Measurements from ENCODE around the gene ZNF771. TPM values are rescaled to one million over a fixed set of nuclear protein-coding genes. Genes with fewer than 3 reads are reported as not detected.
A peak's percentile ranks its signal among the peaks of the same experiment; 100 is the strongest.

ZNF771 gene
- total RNA-seq: 10 to 100 TPM in 7 of 9 donors, 1 to 10 TPM in 2; 8.2 to 81.3 (median 15.8) TPM
- polyA plus RNA-seq: 10 to 100 TPM in 1 of 3 donors, 1 to 10 TPM in 2; 2.8 to 12.2 (median 9.5) TPM
- long read RNA-seq, donor 1, partial matches to known transcripts: 0 of 2 reads
- long read RNA-seq, donor 1, other reads (novel, unspliced or antisense): 0 of 2 reads
- long read RNA-seq, donor 2, partial matches to known transcripts: 0 of 5 reads
- long read RNA-seq, donor 2, other reads (novel, unspliced or antisense): 0 of 5 reads
- long read RNA-seq, donor 3, partial matches to known transcripts: 0 of 3 reads
- long read RNA-seq, donor 3, other reads (novel, unspliced or antisense): 0 of 3 reads
- long read RNA-seq, donor 4, partial matches to known transcripts: 1 of 4 reads
- long read RNA-seq, donor 4, other reads (novel, unspliced or antisense): 1 of 4 reads
- long read RNA-seq, donor 5, transcript ZNF771-201 (3 exons, 2,371 nt): major isoform, 33 of 42 reads
- long read RNA-seq, donor 5, partial matches to known transcripts: 3 of 42 reads
- long read RNA-seq, donor 5, other reads (novel, unspliced or antisense): 4 of 42 reads
- long read RNA-seq, donor 6, transcript ZNF771-201 (3 exons, 2,371 nt): major isoform, 5 of 6 reads
- long read RNA-seq, donor 6, partial matches to known transcripts: 0 of 6 reads
- long read RNA-seq, donor 6, other reads (novel, unspliced or antisense): 0 of 6 reads
- long read RNA-seq, donor 7, partial matches to known transcripts: 0 of 3 reads
- long read RNA-seq, donor 7, other reads (novel, unspliced or antisense): 0 of 3 reads
- long read RNA-seq, donor 8, transcript ZNF771-201 (3 exons, 2,371 nt): major isoform, 10 of 10 reads
- long read RNA-seq, donor 8, partial matches to known transcripts: 0 of 10 reads
- long read RNA-seq, donor 8, other reads (novel, unspliced or antisense): 0 of 10 reads
- long read RNA-seq, donor 9, partial matches to known transcripts: 0 of 1 reads
- long read RNA-seq, donor 9, other reads (novel, unspliced or antisense): 0 of 1 reads
- long read RNA-seq, donor 10, partial matches to known transcripts: 0 of 6 reads
- long read RNA-seq, donor 10, other reads (novel, unspliced or antisense): 0 of 6 reads

- WGBS, 4 donors: 0 to 1% (median 1%) methylated on average over 7 to 65 of the region's 65 CpGs
- peaks cover 18 to 32% of the 10 kb centered on the region in 2 donors for H3K4me1 ChIP-seq (replicated peaks in 1 of 2)
- peak within 1 kb of the TSS; percentile 60 to 92 (median 84) for H3K27ac ChIP-seq
- TF ChIP-seq POLR2A (IDR thresholded peaks at IDR 0.05): peak; percentile 48 to 72
- TF ChIP-seq, protein P1, sequence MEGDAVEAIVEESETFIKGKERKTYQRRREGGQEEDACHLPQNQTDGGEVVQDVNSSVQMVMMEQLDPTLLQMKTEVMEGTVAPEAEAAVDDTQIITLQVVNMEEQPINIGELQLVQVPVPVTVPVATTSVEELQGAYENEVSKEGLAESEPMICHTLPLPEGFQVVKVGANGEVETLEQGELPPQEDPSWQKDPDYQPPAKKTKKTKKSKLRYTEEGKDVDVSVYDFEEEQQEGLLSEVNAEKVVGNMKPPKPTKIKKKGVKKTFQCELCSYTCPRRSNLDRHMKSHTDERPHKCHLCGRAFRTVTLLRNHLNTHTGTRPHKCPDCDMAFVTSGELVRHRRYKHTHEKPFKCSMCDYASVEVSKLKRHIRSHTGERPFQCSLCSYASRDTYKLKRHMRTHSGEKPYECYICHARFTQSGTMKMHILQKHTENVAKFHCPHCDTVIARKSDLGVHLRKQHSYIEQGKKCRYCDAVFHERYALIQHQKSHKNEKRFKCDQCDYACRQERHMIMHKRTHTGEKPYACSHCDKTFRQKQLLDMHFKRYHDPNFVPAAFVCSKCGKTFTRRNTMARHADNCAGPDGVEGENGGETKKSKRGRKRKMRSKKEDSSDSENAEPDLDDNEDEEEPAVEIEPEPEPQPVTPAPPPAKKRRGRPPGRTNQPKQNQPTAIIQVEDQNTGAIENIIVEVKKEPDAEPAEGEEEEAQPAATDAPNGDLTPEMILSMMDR (IDR thresholded peaks at IDR 0.05): peak in 1 of 6 experiments; percentile 2
- intact Hi-C loops (cut with DNase I): loop anchor here in 1 of 2 donors (10.0 kb wide), 2 partner anchors 58 to 302 kb away; no protein-coding TSS in a partner anchor
- peak; percentile 93 to 97 (median 96) for DNase-seq
- H3K9me3 ChIP-seq (replicated peaks in 1 of 3): no peaks in the 10 kb centered on the region
- H3K4me3 ChIP-seq: peak within 1 kb of the TSS; percentile 22 to 60 (median 54)
- H3K27me3 ChIP-seq: no peaks in the 10 kb centered on the region
- H3K36me3 ChIP-seq (replicated peaks in 1 of 2): no peaks in the 10 kb centered on the region
Observed at GRCh38 chr16:30407102-30407803, at the start of gene ZNF771. Gene ZNF771 (plus strand): TSS chr16:30407606. CDS start chr16:30408054, 448 bp downstream.

GRCh38 chr16:30357715-30358576 lies 49.5 kb upstream of the ZNF771 start:
- Histone ChIP-seq H3K36me3 (replicated peaks in 1 of 2) (peaks cover 0 to 53% of the 10 kb centered on the region in 2 donors), H3K4me1 (replicated peaks in 1 of 2) (peaks cover 24 to 26% of the 10 kb centered on the region in 2 donors), H3K9me3 (replicated peaks in 1 of 3) (no peaks in the 10 kb centered on the region), H3K4me3 (no peak overlapping the region), H3K27me3 (no peaks in the 10 kb centered on the region), H3K27ac (no peak overlapping the region)
- DNase-seq: peak in 1 of 7 donors; percentile 23
- intact Hi-C loops (cut with DNase I): no loop called here
- TF ChIP-seq, protein P1 (IDR thresholded peaks at IDR 0.05): no peak
- no peak for TF ChIP-seq POLR2A (IDR thresholded peaks at IDR 0.05)
- 81 to 88% (median 85%) methylated on average over 18 to 37 of the region's 37 CpGs for WGBS, 4 donors

GRCh38 chr16:30358577-30358936 lies 48.8 kb upstream of the ZNF771 start:
- Histone ChIP-seq H3K27ac (no peak overlapping the region), H3K4me3 (no peak overlapping the region), H3K4me1 (replicated peaks in 1 of 2) (peaks cover 23 to 25% of the 10 kb centered on the region in 2 donors), H3K36me3 (replicated peaks in 1 of 2) (peaks cover 0 to 52% of the 10 kb centered on the region in 2 donors), H3K9me3 (replicated peaks in 1 of 3) (no peaks in the 10 kb centered on the region), H3K27me3 (no peaks in the 10 kb centered on the region)
- DNase-seq: peak in 1 of 7 donors; percentile 17
- 90 to 93% (median 92%) methylated on average over 2 to 9 of the region's 9 CpGs; no CpG with 5 or more reads in 1 of the 4 donors for WGBS, 4 donors
- intact Hi-C loops (cut with DNase I): no loop called here
- TF ChIP-seq, protein P1 (IDR thresholded peaks at IDR 0.05): no peak
- no peak for TF ChIP-seq POLR2A (IDR thresholded peaks at IDR 0.05)

Measured in adrenal gland (tissue), 19 donors.